Measurements from ENCODE around the gene LRRC4C. TPM values are rescaled to one million over a fixed set of nuclear protein-coding genes. Genes with fewer than 3 reads are reported as not detected.

LRRC4C gene
- polyA plus RNA-seq, 1 of the 3 experiments (the other 2 are of a cell fraction), result 0.16 TPM

GRCh38 chr11:40130427-40130826, 1329.0 kb downstream of the LRRC4C start:
- Histone ChIP-seq H3K27ac (ENCODE audit: low read depth in 2 of 2, low read length in 1 of 2) (no peak overlapping the region), H3K9me2 (no peaks in the 10 kb centered on the region)
- peak; percentile 16 for DNase-seq

More at GRCh38 chr11:40130427-40130826, 1329.0 kb downstream of the LRRC4C start:
- peaks cover 0 to 32% of the 10 kb centered on the region in 2 experiments; a peak in 2 of 4 replicates for H3K4me1 ChIP-seq (ENCODE audit: control insufficient read depth in 1 of 2, insufficient read depth in 2 of 2, low read depth in 1 of 2, low read length in 1 of 2)
- no peaks in the 10 kb centered on the region for H3K79me2 ChIP-seq (ENCODE audit: insufficient read depth)
- no peaks in the 10 kb centered on the region for H3K36me3 ChIP-seq (replicated peaks in 1 of 2; ENCODE audit: control insufficient read depth in 1 of 2, insufficient read depth in 2 of 2, low read length in 1 of 2)
- WGBS (ENCODE audit: low lambda C conversion rate), result 70% methylated on average over 1 of the region's 1 CpG
- TF ChIP-seq POLR2AphosphoS5 (IDR thresholded peaks at IDR 0.05; ENCODE audit: low read depth, low read length) (no peak), NFIC (IDR thresholded peaks at IDR 0.05; ENCODE audit: borderline replicate concordance) (no peak), FOXJ3 (CRISPR knock-in tag; IDR thresholded peaks at IDR 0.05) (no peak), FOXM1 (IDR thresholded peaks at IDR 0.05; ENCODE audit: low read depth) (no peak), RAD21 (IDR thresholded peaks at IDR 0.05; ENCODE audit: low read length) (peak; percentile 78), RCOR1 (IDR thresholded peaks at IDR 0.05; ENCODE audit: low read length) (no peak), RFX5 (IDR thresholded peaks at IDR 0.05; ENCODE audit: low read length) (no peak), CTCF (IDR thresholded peaks at IDR 0.05) (peak; percentile 41), CHD2 (IDR thresholded peaks at IDR 0.05; ENCODE audit: low read length, partially characterized antibody) (no peak), REST (IDR thresholded peaks at IDR 0.05; ENCODE audit: low read depth, low read length) (no peak), USF1 (IDR thresholded peaks at IDR 0.05; ENCODE audit: borderline replicate concordance, low read depth) (no peak), SIN3A (IDR thresholded peaks at IDR 0.05; ENCODE audit: borderline replicate concordance, low read depth, low read length) (no peak), EP300 (IDR thresholded peaks at IDR 0.05; ENCODE audit: borderline replicate concordance in 1 of 2, low read depth in 1 of 2, low read length in 1 of 2) (no peak), TAF1 (IDR thresholded peaks at IDR 0.05; ENCODE audit: borderline replicate concordance, low read depth, low read length) (no peak), YY1 (IDR thresholded peaks at IDR 0.05; ENCODE audit: low read depth) (no peak), MAX (IDR thresholded peaks at IDR 0.05; ENCODE audit: low read depth) (no peak), TEAD4 (IDR thresholded peaks at IDR 0.05; ENCODE audit: borderline replicate concordance, insufficient read depth) (no peak), ELF1 (IDR thresholded peaks at IDR 0.05) (no peak), GATA2 (CRISPR knock-in tag; IDR thresholded peaks at IDR 0.05) (no peak), SMC3 (IDR thresholded peaks at IDR 0.05; ENCODE audit: low read depth, low read length) (peak; percentile 64), RXRA (IDR thresholded peaks at IDR 0.05; ENCODE audit: borderline replicate concordance, low read depth) (no peak), MEF2A (IDR thresholded peaks at IDR 0.05; ENCODE audit: borderline replicate concordance, low read depth) (no peak), IRF3 (IDR thresholded peaks at IDR 0.05; ENCODE audit: low read depth, low read length) (no peak)
- TF ChIP-seq, protein P1, sequence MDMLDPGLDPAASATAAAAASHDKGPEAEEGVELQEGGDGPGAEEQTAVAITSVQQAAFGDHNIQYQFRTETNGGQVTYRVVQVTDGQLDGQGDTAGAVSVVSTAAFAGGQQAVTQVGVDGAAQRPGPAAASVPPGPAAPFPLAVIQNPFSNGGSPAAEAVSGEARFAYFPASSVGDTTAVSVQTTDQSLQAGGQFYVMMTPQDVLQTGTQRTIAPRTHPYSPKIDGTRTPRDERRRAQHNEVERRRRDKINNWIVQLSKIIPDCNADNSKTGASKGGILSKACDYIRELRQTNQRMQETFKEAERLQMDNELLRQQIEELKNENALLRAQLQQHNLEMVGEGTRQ (IDR thresholded peaks at IDR 0.05; ENCODE audit: borderline replicate concordance, low read depth, low read length), result no peak
- CTCF ChIA-PET, result interaction anchor here (1.1 to 12.3 kb wide), 4 partner anchors 37 to 166 kb away, joined by 3 to 107 read pairs (median 10); no protein-coding TSS in a partner anchor
- peaks cover 7% of the 10 kb centered on the region for H3F3A ChIP-seq (replicated peaks; ENCODE audit: insufficient read depth)
- no peak overlapping the region; a peak in 1 of 4 replicates for H3K4me3 ChIP-seq (ENCODE audit: low read depth in 2 of 2, low read length in 1 of 2)
- H3K27me3 ChIP-seq (ENCODE audit: insufficient read depth), result no peaks in the 10 kb centered on the region; the same call in 1 of the 2 replicates
- no peak overlapping the region for H3K4me2 ChIP-seq
- H2AFZ ChIP-seq (ENCODE audit: low read depth), result no peak overlapping the region
- no peaks in the 10 kb centered on the region for H3K9me3 ChIP-seq
- H4K20me1 ChIP-seq (ENCODE audit: insufficient read depth), result no peaks in the 10 kb centered on the region
- no peak overlapping the region for H3K9ac ChIP-seq
- POLR2A ChIA-PET, result no interaction called here

All from SK-N-SH (cell line).